GM12892 (cell line): ENCODE measurements around the gene AK5.

ENCODE experiments used
- POLR2A ChIP-seq: IDR thresholded peaks from 2 replicates; pipeline ENCODE4 v1.6.1; 2011; ENCODE audit warnings: low read depth, low read length, control low read depth
- POLR2AphosphoS5 ChIP-seq: IDR thresholded peaks from 2 replicates; pipeline ENCODE4 v1.6.1; 2011; ENCODE audit warnings: low read depth, low read length, control low read depth
- TAF1 ChIP-seq: IDR thresholded peaks from 2 replicates; pipeline ENCODE4 v1.6.1; 2011; ENCODE audit warnings: low read depth, mild to moderate bottlenecking, control low read depth, low read length, borderline replicate concordance

GRCh38 chr1:77516106-77516505, 234.3 kb downstream of the AK5 start:
- TF ChIP-seq POLR2A: no peak
- TF ChIP-seq POLR2AphosphoS5: no peak
- TF ChIP-seq TAF1: no peak
